Type B pancreatic cell (in vitro differentiated cells): ENCODE results near the gene IL1RAPL1. TPM values are rescaled to one million over a fixed set of nuclear protein-coding genes. Genes with fewer than 3 reads are reported as not detected.

ENCODE experiments used
- DNase-seq: peaks from one replicate; pipeline ENCODE4 v3.0.0; 2021; ENCODE audit warnings: mixed read lengths; ENCODE audit not compliant: unreplicated experiment; ENCODE audit errors: extremely low spot score
- H3K27ac Mint-ChIP-seq: 2 replicates; pipeline ENCODE4 v1.8.0; 2021; ENCODE audit warnings: mild to moderate bottlenecking, mixed read lengths
- H3K27me3 Mint-ChIP-seq: 2 replicates; pipeline ENCODE4 v1.8.0; 2021; ENCODE audit warnings: mixed read lengths
- H3K36me3 Mint-ChIP-seq: 2 replicates; pipeline ENCODE4 v1.8.0; 2021; ENCODE audit warnings: mixed read lengths
- H3K4me1 Mint-ChIP-seq: one replicate; pipeline ENCODE4 v1.8.0; 2021; ENCODE audit warnings: mixed read lengths; ENCODE audit not compliant: unreplicated experiment
- H3K4me3 Mint-ChIP-seq: 2 replicates; pipeline ENCODE4 v1.8.0; 2021; ENCODE audit warnings: mild to moderate bottlenecking, mixed read lengths
- H3K9me3 Mint-ChIP-seq: 2 replicates; pipeline ENCODE4 v1.8.0; 2021; ENCODE audit warnings: mixed read lengths
- CTCF ChIP-seq: fragments of 200-600 bp; sonication (generic); conservative IDR thresholded peaks from 2 replicates; pipeline ENCODE4 v1.5.0; 2021; ENCODE audit warnings: antibody characterized with exemption, mild to moderate bottlenecking
- total RNA-seq: library from RNA; stranded (reverse); gene quantifications from 2 replicates; pipeline ENCODE4 v1.2.1, GENCODE V29; 2021; ENCODE audit warnings: low replicate concordance

Gene IL1RAPL1
- total RNA-seq, 1 donor from 2014 or later: 2.6 TPM

GRCh38 chrX:29419774-29420553, 832.7 kb downstream of the IL1RAPL1 start:
- Mint-ChIP-seq H3K9me3 (no peaks in the 10 kb centered on the region), H3K4me3 (no peak overlapping the region)
- no peak for TF ChIP-seq CTCF

GRCh38 chrX:29422034-29422433, 834.8 kb downstream of the IL1RAPL1 start:
- no peak for DNase-seq
- no peaks in the 10 kb centered on the region for H3K4me1 Mint-ChIP-seq
- H3K27me3 Mint-ChIP-seq: no peaks in the 10 kb centered on the region
- H3K4me3 Mint-ChIP-seq: no peak overlapping the region
- no peak for TF ChIP-seq CTCF
- H3K9me3 Mint-ChIP-seq: no peaks in the 10 kb centered on the region
- H3K36me3 Mint-ChIP-seq: no peaks in the 10 kb centered on the region
- no peak overlapping the region for H3K27ac Mint-ChIP-seq

More at GRCh38 chrX:29419774-29420553, 832.7 kb downstream of the IL1RAPL1 start:
- DNase-seq: no peak
- Mint-ChIP-seq H3K27ac (no peak overlapping the region), H3K4me1 (no peaks in the 10 kb centered on the region), H3K36me3 (no peaks in the 10 kb centered on the region), H3K27me3 (no peaks in the 10 kb centered on the region)

- H3K4me1 Mint-ChIP-seq: no peaks in the 10 kb centered on the region
- no peak for TF ChIP-seq CTCF
- H3K4me3 Mint-ChIP-seq: no peak overlapping the region
- no peaks in the 10 kb centered on the region for H3K9me3 Mint-ChIP-seq
- no peaks in the 10 kb centered on the region for H3K36me3 Mint-ChIP-seq
- H3K27me3 Mint-ChIP-seq: no peaks in the 10 kb centered on the region
- no peak for DNase-seq
- no peak overlapping the region for H3K27ac Mint-ChIP-seq
Measured at GRCh38 chrX:29431895-29432294, 844.6 kb downstream of the IL1RAPL1 start.

- no peaks in the 10 kb centered on the region for H3K4me1 Mint-ChIP-seq
- no peak for TF ChIP-seq CTCF
Measured at GRCh38 chrX:29432534-29432933, 845.3 kb downstream of the IL1RAPL1 start.

GRCh38 chrX:29434939-29435338, 847.7 kb downstream of the IL1RAPL1 start:
- Mint-ChIP-seq H3K27me3 (no peaks in the 10 kb centered on the region), H3K9me3 (no peaks in the 10 kb centered on the region), H3K4me3 (no peak overlapping the region), H3K27ac (no peak overlapping the region), H3K4me1 (no peaks in the 10 kb centered on the region), H3K36me3 (no peaks in the 10 kb centered on the region)
- DNase-seq: no peak
- TF ChIP-seq CTCF: no peak

More at GRCh38 chrX:29432534-29432933, 845.3 kb downstream of the IL1RAPL1 start:
- H3K9me3 Mint-ChIP-seq: no peaks in the 10 kb centered on the region
- no peak overlapping the region for H3K4me3 Mint-ChIP-seq
- no peak for DNase-seq
- H3K27ac Mint-ChIP-seq: no peak overlapping the region
- H3K27me3 Mint-ChIP-seq: no peaks in the 10 kb centered on the region
- no peaks in the 10 kb centered on the region for H3K36me3 Mint-ChIP-seq
